Upper lobe of left lung (tissue), 6 donors: ENCODE data around the gene ERC1. TPM values are rescaled to one million over a fixed set of nuclear protein-coding genes. Genes with fewer than 3 reads are reported as not detected.

Experiments used
- ATAC-seq, 2 donors: fragments of 200-7000 bp; cut with Tn5 transposase; one replicate each; pipeline ENCODE4 v1.9.1; 2022; ENCODE audit warnings: mild to moderate bottlenecking in 2 of 2, moderate library complexity in 2 of 2; ENCODE audit not compliant: low FRiP score in 2 of 2
- DNase-seq, 2 donors: peaks; one replicate each; pipeline ENCODE4 v3.0.0-alpha.2; 2019 to 2020
- H3K27ac ChIP-seq, 4 donors: fragments of 200-600 bp; sonication (generic); one replicate each; pipeline ENCODE4 v1.5.1; 2016 to 2019
- H3K27me3 ChIP-seq, 4 donors: fragments of 200-600 bp; sonication (generic); one replicate each; pipeline ENCODE4 v1.5.1; 2017 to 2019
- H3K36me3 ChIP-seq, 4 donors: fragments of 200-600 bp; sonication (generic); one replicate each; pipeline ENCODE4 v1.5.1; 2016 to 2019
- H3K4me1 ChIP-seq, 4 donors: fragments of 200-600 bp; sonication (generic); one replicate each; pipeline ENCODE4 v1.5.1; 2018 to 2019
- H3K4me3 ChIP-seq, 4 donors: fragments of 200-600 bp; sonication (generic); one replicate each; pipeline ENCODE4 v1.5.1; 2017 to 2019; ENCODE audit warnings: mild to moderate bottlenecking in 2 of 4, moderate library complexity in 1 of 4
- H3K9me3 ChIP-seq, 4 donors: fragments of 200-600 bp; sonication (generic); one replicate each; pipeline ENCODE4 v1.5.1; 2018 to 2019
- EP300 ChIP-seq, 4 donors: sonication (generic); formaldehyde crosslinking; IDR thresholded peaks; one replicate each; pipeline ENCODE4 v1.5.1; 2017; ENCODE audit warnings: antibody characterized with exemption in 4 of 4, control low read depth in 2 of 4
- POLR2A ChIP-seq, 4 donors: fragments of 450-650 bp; IDR thresholded peaks; one replicate each; pipeline ENCODE4 v1.5.1; 2016 to 2017; ENCODE audit warnings: antibody characterized with exemption in 4 of 4, mild to moderate bottlenecking in 2 of 4
- POLR2AphosphoS5 ChIP-seq, 2 donors: sonication (generic); formaldehyde crosslinking; IDR thresholded peaks; one replicate each; pipeline ENCODE4 v1.5.1; 2017; ENCODE audit warnings: antibody characterized with exemption in 2 of 2
- WGBS, 2 donors: methylation state at CpG; one replicate each; pipeline ENCODE4 v1.1.5; 2017 to 2018; 5-methylcytosine and 5-hydroxymethylcytosine counted together
- total RNA-seq, 6 donors: library from RNA; depleted of rRNA in 4 of 6; stranded (reverse); fragments of >200 nt in 4 of 6; gene quantifications; one replicate each; pipeline versions ENCODE4 v1.1.0 to v1.2.1, GENCODE V29; 2016 to 2021
- TF ChIP-seq, protein P1 (sequence below), 6 experiments: fragments of 450-650 bp in 4 of 6; fragments of 200-600 bp in 2 of 6; sonication (generic) in 2 of 6; IDR thresholded peaks; one replicate each; pipeline ENCODE4 v1.5.1; 2016 to 2019; ENCODE audit warnings: antibody characterized with exemption in 6 of 6
- donor health status: DM: no; HTN: no; CAD: no; lungs with moderate emphysema.
- donor health status: DM: no; HTN: yes; CAD: no; lungs with severe emphysema.

Gene ERC1
- total RNA-seq, 6 donors from 2014 or later: 37.7 to 158 (median 60.1) TPM

DNA sequence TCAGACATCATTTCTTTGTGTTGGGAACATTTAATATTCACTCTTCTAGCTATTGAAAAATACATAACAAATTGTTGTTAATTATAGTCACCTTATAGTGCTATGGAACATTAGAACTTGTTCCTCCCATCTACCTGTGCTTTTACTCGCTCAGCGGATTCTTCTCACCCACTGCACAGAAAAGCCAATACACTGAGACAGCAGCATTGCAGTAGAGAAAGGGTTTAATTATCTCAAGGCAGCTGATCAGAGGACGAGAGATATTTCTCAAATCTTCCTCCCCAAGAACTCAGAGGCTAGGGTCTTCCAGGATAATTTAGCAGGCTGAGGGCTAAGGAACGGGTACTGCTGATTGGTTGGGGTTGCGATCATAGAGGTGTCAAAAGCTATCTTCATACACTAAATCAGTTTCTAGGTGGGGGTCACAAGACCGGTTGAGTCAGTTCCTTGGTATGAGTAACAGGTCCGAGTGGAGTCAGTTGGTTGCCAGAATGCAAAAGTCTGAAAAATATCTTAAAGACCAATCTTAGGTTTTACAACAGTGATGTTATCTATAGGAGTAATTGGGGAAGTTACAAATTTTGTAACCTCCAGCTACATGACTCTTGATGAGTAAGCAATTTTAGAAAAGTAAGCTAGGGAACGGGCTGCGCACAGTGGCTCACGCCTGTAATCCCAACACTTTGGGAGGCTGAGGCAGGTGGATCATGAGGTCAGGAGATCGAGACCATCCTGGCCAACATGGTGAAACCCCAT, 430.2 kb downstream of the ERC1 start:
- TF ChIP-seq POLR2AphosphoS5 (IDR thresholded peaks at IDR 0.05) (no peak), POLR2A (IDR thresholded peaks at IDR 0.05) (no peak)
- TF ChIP-seq, protein P1, sequence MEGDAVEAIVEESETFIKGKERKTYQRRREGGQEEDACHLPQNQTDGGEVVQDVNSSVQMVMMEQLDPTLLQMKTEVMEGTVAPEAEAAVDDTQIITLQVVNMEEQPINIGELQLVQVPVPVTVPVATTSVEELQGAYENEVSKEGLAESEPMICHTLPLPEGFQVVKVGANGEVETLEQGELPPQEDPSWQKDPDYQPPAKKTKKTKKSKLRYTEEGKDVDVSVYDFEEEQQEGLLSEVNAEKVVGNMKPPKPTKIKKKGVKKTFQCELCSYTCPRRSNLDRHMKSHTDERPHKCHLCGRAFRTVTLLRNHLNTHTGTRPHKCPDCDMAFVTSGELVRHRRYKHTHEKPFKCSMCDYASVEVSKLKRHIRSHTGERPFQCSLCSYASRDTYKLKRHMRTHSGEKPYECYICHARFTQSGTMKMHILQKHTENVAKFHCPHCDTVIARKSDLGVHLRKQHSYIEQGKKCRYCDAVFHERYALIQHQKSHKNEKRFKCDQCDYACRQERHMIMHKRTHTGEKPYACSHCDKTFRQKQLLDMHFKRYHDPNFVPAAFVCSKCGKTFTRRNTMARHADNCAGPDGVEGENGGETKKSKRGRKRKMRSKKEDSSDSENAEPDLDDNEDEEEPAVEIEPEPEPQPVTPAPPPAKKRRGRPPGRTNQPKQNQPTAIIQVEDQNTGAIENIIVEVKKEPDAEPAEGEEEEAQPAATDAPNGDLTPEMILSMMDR (IDR thresholded peaks at IDR 0.05): no peak
- no peaks in the 10 kb centered on the region for H3K27me3 ChIP-seq
- 93% methylated on average over 11 of the region's 11 CpGs for WGBS, 2 donors

GRCh38 chr12:1422604-1423315, 431.7 kb downstream of the ERC1 start:
- DNase-seq (no peak), ATAC-seq (no peak)
- Histone ChIP-seq H3K4me1 (peaks cover 0 to 7% (median 0%) of the 10 kb centered on the region in 4 donors), H3K27ac (no peak overlapping the region), H3K4me3 (no peak overlapping the region), H3K9me3 (peaks cover 7 to 14% (median 11%) of the 10 kb centered on the region in 4 donors), H3K36me3 (peaks cover 0 to 8% (median 0%) of the 10 kb centered on the region in 4 donors), H3K27me3 (no peaks in the 10 kb centered on the region)
- TF ChIP-seq, protein P1 (IDR thresholded peaks at IDR 0.05): no peak
- TF ChIP-seq EP300 (IDR thresholded peaks at IDR 0.05) (no peak), POLR2AphosphoS5 (IDR thresholded peaks at IDR 0.05) (no peak), POLR2A (IDR thresholded peaks at IDR 0.05) (no peak)
- WGBS, 2 donors: 88 to 91% methylated on average over 4 of the region's 4 CpGs

More for the DNA sequence above, 430.2 kb downstream of the ERC1 start:
- ATAC-seq: no peak
- Histone ChIP-seq H3K4me1 (peaks cover 0 to 7% (median 0%) of the 10 kb centered on the region in 4 donors), H3K4me3 (no peak overlapping the region), H3K27ac (no peak overlapping the region), H3K9me3 (peaks cover 7 to 14% (median 11%) of the 10 kb centered on the region in 4 donors), H3K36me3 (peaks cover 0 to 8% (median 0%) of the 10 kb centered on the region in 4 donors)
- no peak for DNase-seq

DNA sequence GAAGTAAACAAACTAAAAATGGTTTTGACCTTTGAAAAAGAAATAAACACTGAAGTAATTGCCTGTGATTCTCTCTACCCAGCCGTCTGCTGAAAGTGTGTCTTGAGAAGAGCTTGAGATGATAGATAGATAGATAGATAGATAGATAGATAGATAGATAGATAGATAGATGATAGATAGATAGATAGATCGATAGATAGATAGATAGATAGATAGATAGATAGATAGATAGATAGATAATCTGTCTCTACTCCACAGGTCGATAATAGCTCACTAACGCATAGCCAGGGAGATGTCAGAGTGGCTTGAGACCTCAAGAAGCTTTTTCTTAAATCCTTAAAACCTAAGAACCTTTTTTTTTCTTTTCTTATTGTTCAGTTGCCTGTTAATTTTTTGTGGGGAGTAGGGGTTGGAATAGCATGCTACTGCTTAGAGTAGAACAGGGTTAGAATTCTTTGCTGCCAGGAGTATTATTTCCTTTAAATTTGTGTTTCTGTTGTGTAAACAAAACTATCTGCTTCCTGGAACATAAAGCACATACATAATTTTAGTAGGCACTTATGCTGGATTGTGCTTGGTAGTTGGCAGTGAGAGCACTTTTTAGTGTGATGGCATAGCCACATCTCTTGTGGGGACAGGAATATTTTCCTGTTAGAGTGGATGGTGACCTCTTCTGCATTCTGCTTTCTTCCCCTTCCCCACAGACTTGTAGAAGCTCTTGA, 433.8 kb downstream of the ERC1 start:
- no peak overlapping the region for H3K27ac ChIP-seq
- H3K27me3 ChIP-seq: no peaks in the 10 kb centered on the region
- no peaks in the 10 kb centered on the region for H3K36me3 ChIP-seq
- WGBS, 2 donors: 72 to 84% methylated on average over 4 of the region's 4 CpGs
- no peak overlapping the region for H3K4me3 ChIP-seq
- peaks cover 7 to 14% (median 11%) of the 10 kb centered on the region in 4 donors for H3K9me3 ChIP-seq
- peaks cover 0 to 7% (median 0%) of the 10 kb centered on the region in 4 donors for H3K4me1 ChIP-seq
- no peak for DNase-seq
- TF ChIP-seq, protein P1 (IDR thresholded peaks at IDR 0.05): no peak
- no peak for ATAC-seq

GRCh38 chr12:1425396-1425729, 434.3 kb downstream of the ERC1 start:
- WGBS, 2 donors: 92 to 94% methylated on average over 3 of the region's 3 CpGs

More at GRCh38 chr12:1425396-1425729, 434.3 kb downstream of the ERC1 start:
- no peak for ATAC-seq
- Histone ChIP-seq H3K4me3 (no peak overlapping the region), H3K27ac (no peak overlapping the region), H3K36me3 (no peaks in the 10 kb centered on the region), H3K27me3 (no peaks in the 10 kb centered on the region), H3K4me1 (peaks cover 0 to 7% (median 0%) of the 10 kb centered on the region in 4 donors), H3K9me3 (peaks cover 7 to 14% (median 11%) of the 10 kb centered on the region in 4 donors)
- no peak for DNase-seq
- TF ChIP-seq EP300 (IDR thresholded peaks at IDR 0.05): no peak
- TF ChIP-seq, protein P1 (IDR thresholded peaks at IDR 0.05): no peak
- TF ChIP-seq POLR2AphosphoS5 (IDR thresholded peaks at IDR 0.05): no peak
- no peak for TF ChIP-seq POLR2A (IDR thresholded peaks at IDR 0.05)
